ENCODE data around the gene LSM2. TPM values are rescaled to one million over a fixed set of nuclear protein-coding genes. Genes with fewer than 3 reads are reported as not detected.
A peak's percentile ranks its signal among the peaks of the same experiment; 100 is the strongest.
"Not testable (repeated sequence)": the region's sequence is repeated elsewhere in the genome, so short reads cannot be mapped to it uniquely, and the experiment has no call there.

Gene LSM2
- total RNA-seq = 35.0 to 42.5 TPM (median 35.7 TPM) in 3 replicates
- long read RNA-seq, transcript LSM2-208 (5 exons, 876 nt) = major isoform, 34 of 37 reads
- long read RNA-seq, partial matches to known transcripts = 1 of 37 reads
- long read RNA-seq, other reads (novel, unspliced or antisense) = 1 of 37 reads

- Mint-ChIP-seq H3K4me3 (ENCODE audit: unreplicated experiment) (peak within 1 kb of the TSS; percentile 91), H3K9me3 (ENCODE audit: low read depth) (no peaks in the 10 kb centered on the region), H3K4me1 (ENCODE audit: low read depth) (peaks cover 15% of the 10 kb centered on the region), H3K36me3 (ENCODE audit: low read depth) (no peaks in the 10 kb centered on the region), H3K27ac (ENCODE audit: unreplicated experiment) (peak within 1 kb of the TSS; percentile 95), H3K27me3 (ENCODE audit: low read depth) (no peaks in the 10 kb centered on the region)
- DNase-seq (ENCODE audit: low spot score) = peak; percentile 99
- TF ChIP-seq, protein P1, sequence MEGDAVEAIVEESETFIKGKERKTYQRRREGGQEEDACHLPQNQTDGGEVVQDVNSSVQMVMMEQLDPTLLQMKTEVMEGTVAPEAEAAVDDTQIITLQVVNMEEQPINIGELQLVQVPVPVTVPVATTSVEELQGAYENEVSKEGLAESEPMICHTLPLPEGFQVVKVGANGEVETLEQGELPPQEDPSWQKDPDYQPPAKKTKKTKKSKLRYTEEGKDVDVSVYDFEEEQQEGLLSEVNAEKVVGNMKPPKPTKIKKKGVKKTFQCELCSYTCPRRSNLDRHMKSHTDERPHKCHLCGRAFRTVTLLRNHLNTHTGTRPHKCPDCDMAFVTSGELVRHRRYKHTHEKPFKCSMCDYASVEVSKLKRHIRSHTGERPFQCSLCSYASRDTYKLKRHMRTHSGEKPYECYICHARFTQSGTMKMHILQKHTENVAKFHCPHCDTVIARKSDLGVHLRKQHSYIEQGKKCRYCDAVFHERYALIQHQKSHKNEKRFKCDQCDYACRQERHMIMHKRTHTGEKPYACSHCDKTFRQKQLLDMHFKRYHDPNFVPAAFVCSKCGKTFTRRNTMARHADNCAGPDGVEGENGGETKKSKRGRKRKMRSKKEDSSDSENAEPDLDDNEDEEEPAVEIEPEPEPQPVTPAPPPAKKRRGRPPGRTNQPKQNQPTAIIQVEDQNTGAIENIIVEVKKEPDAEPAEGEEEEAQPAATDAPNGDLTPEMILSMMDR (IDR thresholded peaks at IDR 0.05) = peak; percentile 71
These were observed at the start of gene LSM2 for GRCh38 chr6:31806470-31807272. TSS of gene LSM2 (minus strand) at chr6:31806966. CDS start at chr6:31806757, 209 bp downstream.

DNA sequence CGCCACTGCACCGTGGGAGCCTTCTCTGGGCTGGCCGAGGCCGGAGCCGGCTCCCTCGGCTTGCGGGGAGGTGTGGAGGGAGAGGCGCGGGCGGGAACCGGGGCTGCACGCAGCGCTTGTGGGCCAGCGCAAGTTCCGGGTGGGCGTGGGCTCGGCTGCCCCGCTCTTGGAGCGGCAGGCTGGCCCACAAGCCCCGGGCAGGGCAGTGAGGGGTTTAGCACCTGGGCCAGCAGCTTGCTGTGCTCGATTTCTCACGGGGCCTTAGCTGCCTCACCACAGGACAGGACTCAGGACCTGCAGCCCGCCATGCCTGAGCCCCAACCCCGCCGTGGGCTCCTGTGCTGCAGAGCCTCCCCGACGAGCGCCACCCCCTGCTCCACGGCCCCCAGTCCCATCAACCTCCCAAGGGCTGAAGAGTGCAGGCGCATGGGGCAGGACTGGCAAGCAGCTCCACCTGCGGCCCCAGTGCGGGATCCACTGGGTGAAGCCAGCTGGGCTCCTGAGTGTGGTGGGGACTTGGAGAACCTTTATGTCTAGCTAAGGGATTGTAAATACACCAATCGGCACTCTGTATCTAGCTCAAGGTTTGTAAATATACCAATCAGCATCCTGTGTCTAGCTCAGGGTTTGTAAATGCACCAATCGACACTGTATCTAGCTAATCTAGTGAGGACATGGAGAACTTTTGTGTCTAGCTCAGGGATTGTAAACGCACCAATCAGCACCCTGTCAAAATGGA is 45.4 kb upstream of the LSM2 start:
- H3K4me1 Mint-ChIP-seq (ENCODE audit: low read depth); H3K27me3 Mint-ChIP-seq (ENCODE audit: low read depth); DNase-seq (ENCODE audit: low spot score); H3K36me3 Mint-ChIP-seq (ENCODE audit: low read depth); H3K27ac Mint-ChIP-seq (ENCODE audit: unreplicated experiment); H3K4me3 Mint-ChIP-seq (ENCODE audit: unreplicated experiment); H3K9me3 Mint-ChIP-seq (ENCODE audit: low read depth): not testable (repeated sequence)

GRCh38 chr6:31851485-31851832 is 44.7 kb upstream of the LSM2 start:
- peak overlapping the region; percentile 9 for H3K4me3 Mint-ChIP-seq (ENCODE audit: unreplicated experiment)
- H3K27ac Mint-ChIP-seq (ENCODE audit: unreplicated experiment) = peak overlapping the region; percentile 90
- TF ChIP-seq, protein P1 (IDR thresholded peaks at IDR 0.05) = no peak
- peaks cover 3% of the 10 kb centered on the region for H3K36me3 Mint-ChIP-seq (ENCODE audit: low read depth)
- peaks cover 4% of the 10 kb centered on the region for H3K4me1 Mint-ChIP-seq (ENCODE audit: low read depth)
- H3K9me3 Mint-ChIP-seq (ENCODE audit: low read depth) = no peaks in the 10 kb centered on the region
- no peaks in the 10 kb centered on the region for H3K27me3 Mint-ChIP-seq (ENCODE audit: low read depth)
- DNase-seq (ENCODE audit: low spot score) = no peak

DNA sequence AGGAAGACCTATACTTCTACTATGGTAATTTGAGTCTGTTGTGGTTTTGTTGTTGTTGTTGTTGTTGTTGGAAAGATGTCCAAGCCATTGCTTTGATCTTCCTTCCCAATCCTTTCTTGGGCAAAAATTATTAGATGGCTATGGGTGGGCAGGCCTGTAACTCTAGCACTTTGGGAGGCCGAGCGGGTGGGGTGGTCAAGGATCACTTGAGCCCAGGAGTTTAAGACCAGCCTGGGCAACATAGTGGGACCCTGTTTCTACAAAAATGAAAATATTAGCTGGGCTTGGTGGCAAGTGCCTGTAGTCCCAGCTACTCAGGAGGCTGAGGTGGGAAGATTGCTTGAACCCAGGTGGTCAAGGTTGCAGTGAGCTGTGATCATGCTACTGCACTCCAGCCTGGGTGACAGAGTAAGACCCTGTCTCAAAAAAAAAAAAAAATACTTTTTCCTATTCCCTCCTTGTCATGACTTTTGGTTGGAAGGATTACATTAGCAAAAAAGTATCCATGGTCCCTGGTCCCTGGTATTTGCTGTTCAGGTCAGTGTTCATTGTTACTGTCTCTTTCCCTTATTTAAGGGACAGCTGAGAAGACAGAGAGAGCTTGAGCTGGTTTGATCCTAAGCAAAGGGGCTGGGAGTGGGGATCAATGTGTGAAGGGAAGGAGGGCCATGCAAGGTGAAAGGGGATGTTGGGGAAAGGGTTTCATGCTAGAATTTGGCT is 44.2 kb upstream of the LSM2 start:
- Mint-ChIP-seq H3K36me3 (ENCODE audit: low read depth) (peaks cover 3% of the 10 kb centered on the region), H3K27ac (ENCODE audit: unreplicated experiment) (peak overlapping the region; percentile 90), H3K4me3 (ENCODE audit: unreplicated experiment) (no peak overlapping the region), H3K27me3 (ENCODE audit: low read depth) (no peaks in the 10 kb centered on the region), H3K9me3 (ENCODE audit: low read depth) (no peaks in the 10 kb centered on the region), H3K4me1 (ENCODE audit: low read depth) (peaks cover 4% of the 10 kb centered on the region)
- no peak for DNase-seq (ENCODE audit: low spot score)
- TF ChIP-seq, protein P1 (IDR thresholded peaks at IDR 0.05) = no peak

DNA sequence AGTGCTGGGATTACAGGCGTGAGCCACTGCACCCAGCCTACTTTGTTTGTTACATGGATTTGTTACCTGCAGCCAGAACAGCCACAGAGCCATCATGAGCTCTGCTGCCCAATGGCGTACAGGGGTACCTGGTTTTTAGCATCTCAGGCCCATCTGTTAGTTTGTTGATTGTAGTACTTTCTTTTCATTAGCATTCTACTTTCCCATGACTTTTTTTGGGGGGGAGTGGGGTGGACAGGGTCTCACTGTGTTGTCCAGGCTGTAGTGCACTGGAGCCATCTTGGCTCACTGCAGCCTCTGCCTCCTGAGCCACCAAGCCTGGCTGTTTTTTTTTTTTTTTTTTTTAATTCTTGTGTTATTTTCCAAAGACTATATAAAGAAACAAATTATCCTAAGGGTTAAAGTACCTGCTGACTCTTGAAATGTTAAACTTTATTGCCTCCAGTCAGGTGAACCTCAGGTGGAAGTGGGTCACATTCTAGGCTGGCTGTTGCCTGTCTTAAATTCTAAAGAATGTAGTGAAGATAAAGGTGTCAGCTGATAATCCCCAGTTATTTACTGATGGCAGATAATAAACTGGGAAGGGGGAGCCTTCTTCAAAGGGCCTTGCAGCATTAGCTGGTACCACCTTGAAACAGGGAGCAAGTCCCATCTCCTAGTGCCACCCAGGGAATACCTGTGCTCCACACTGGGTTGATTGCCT is 40.7 kb upstream of the LSM2 start:
- Mint-ChIP-seq H3K27ac (ENCODE audit: unreplicated experiment) (no peak overlapping the region), H3K27me3 (ENCODE audit: low read depth) (no peaks in the 10 kb centered on the region), H3K36me3 (ENCODE audit: low read depth) (no peaks in the 10 kb centered on the region), H3K4me1 (ENCODE audit: low read depth) (peaks cover 4% of the 10 kb centered on the region), H3K9me3 (ENCODE audit: low read depth) (no peaks in the 10 kb centered on the region), H3K4me3 (ENCODE audit: unreplicated experiment) (no peak overlapping the region)
- no peak for DNase-seq (ENCODE audit: low spot score)
- TF ChIP-seq, protein P1 (IDR thresholded peaks at IDR 0.05) = no peak
